Measurements from ENCODE around the gene FITM1. TPM values are rescaled to one million over a fixed set of nuclear protein-coding genes. Genes with fewer than 3 reads are reported as not detected.

FITM1 gene
- total and polyA plus RNA-seq, 4 experiments from 2014 or later: 0.69 to 4.2 (median 2.0) TPM

DNA sequence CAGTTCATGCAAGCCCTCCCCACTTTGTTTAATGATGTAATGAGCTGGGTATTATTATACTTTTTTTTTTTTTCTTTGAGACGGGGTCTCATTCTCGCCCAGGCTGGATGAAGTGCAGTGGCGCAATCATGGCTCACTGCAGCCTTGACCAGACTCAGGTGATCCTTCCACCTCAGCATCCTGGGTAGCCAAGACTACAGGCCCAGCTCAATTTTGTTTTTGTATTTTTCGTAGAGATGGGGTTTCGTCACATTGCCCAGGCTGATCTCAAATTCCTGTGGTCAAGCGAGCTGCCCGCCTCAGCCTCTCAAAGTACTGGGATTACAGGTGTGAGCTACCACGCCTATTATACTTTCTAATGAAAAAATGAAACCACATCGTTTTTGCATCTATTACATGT, 20.4 kb upstream of the FITM1 start:
- intact Hi-C loops (cut with micrococcal nuclease): loop anchor here (10.0 kb wide), 1 partner anchor 645 kb away; the partner anchor contains the start of gene NGDN

DNA sequence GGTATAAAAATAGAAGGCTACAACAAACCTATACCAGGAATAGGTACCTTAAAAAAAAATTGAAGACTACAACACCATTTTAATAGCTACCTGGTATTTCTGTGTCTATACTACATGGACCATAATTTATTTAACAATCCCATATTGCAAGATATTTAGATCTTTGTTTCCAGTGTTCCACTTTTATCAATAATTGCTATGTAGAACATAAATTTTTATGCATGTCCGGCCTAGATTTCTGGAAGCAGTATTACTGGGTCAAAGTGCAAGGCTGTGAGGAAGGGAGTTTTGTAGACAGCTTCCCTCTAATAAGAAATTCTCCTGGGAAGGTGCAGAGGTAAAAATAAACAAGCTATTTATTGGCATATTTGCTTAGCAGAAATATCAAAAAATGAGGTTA, 19.9 kb upstream of the FITM1 start:
- peaks cover 11 to 36% (median 17%) of the 10 kb centered on the region in 4 donors for H3K4me1 Mint-ChIP-seq
- no peaks in the 10 kb centered on the region for H3K27me3 Mint-ChIP-seq
- intact Hi-C loops (cut with micrococcal nuclease): loop anchor here (10.0 kb wide), 1 partner anchor 646 kb away; the partner anchor contains the start of gene NGDN
- H3K36me3 Mint-ChIP-seq: peaks cover 0 to 15% of the 10 kb centered on the region in 2 donors
- peaks cover 22% of the 10 kb centered on the region for H3K4me1 ChIP-seq (ENCODE audit: insufficient read depth, low read length)
- H3K36me3 ChIP-seq (ENCODE audit: insufficient read depth, low read length): no peaks in the 10 kb centered on the region
- peak overlapping the region in 2 of 7 donors; percentile 16 to 70 for H3K27ac Mint-ChIP-seq
- peaks cover 0 to 2% (median 0%) of the 10 kb centered on the region in 8 donors for H3K9me3 Mint-ChIP-seq
- ChIA-PET POLR2A (ENCODE audit: partially characterized antibody) (interaction anchor here (1.0 to 8.4 kb wide), 12 partner anchors 17 to 125 kb away, joined by 3 to 137 read pairs (median 6); partner anchors contain the start of genes CARMIL3, EMC9, IRF9 and PCK2), CTCF (ENCODE audit: partially characterized antibody) (interaction anchor here (0.6 to 11.5 kb wide), 14 partner anchors 15 to 327 kb away, joined by 3 to 412 read pairs (median 12); partner anchors contain the start of genes CARMIL3, EMC9, IRF9 and PCK2)
- no peak overlapping the region for H3K27ac ChIP-seq (ENCODE audit: low read depth, low read length)
- no peaks in the 10 kb centered on the region for H3K9me3 ChIP-seq (ENCODE audit: control insufficient read depth in 1 of 2, low read length in 2 of 2)
- H3K4me3 Mint-ChIP-seq: no peak overlapping the region
- H3K27me3 ChIP-seq (ENCODE audit: insufficient read depth, low read length): no peaks in the 10 kb centered on the region
- no peak for DNase-seq
- H3K4me3 ChIP-seq (ENCODE audit: low read length in 2 of 2): no peak overlapping the region

More for the DNA sequence above, 20.4 kb upstream of the FITM1 start:
- Histone ChIP-seq H3K27ac (ENCODE audit: low read depth, low read length) (no peak overlapping the region), H3K9me3 (ENCODE audit: control insufficient read depth in 1 of 2, low read length in 2 of 2) (no peaks in the 10 kb centered on the region), H3K36me3 (ENCODE audit: insufficient read depth, low read length) (no peaks in the 10 kb centered on the region), H3K27me3 (ENCODE audit: insufficient read depth, low read length) (no peaks in the 10 kb centered on the region), H3K4me1 (ENCODE audit: insufficient read depth, low read length) (peaks cover 21% of the 10 kb centered on the region), H3K4me3 (ENCODE audit: low read length in 2 of 2) (no peak overlapping the region)
- Mint-ChIP-seq H3K9me3 (peaks cover 0 to 2% (median 0%) of the 10 kb centered on the region in 8 donors), H3K4me3 (no peak overlapping the region), H3K27me3 (no peaks in the 10 kb centered on the region), H3K36me3 (peaks cover 2 to 10% of the 10 kb centered on the region in 2 donors), H3K4me1 (peaks cover 7 to 31% (median 13%) of the 10 kb centered on the region in 4 donors), H3K27ac (no peak overlapping the region)
- ChIA-PET POLR2A (ENCODE audit: partially characterized antibody) (interaction anchor here (1.0 to 8.4 kb wide), 12 partner anchors 17 to 126 kb away, joined by 3 to 137 read pairs (median 6); partner anchors contain the start of genes CARMIL3, EMC9, IRF9 and PCK2), CTCF (ENCODE audit: partially characterized antibody) (interaction anchor here (0.6 to 11.5 kb wide), 21 partner anchors 8 to 327 kb away, joined by 3 to 412 read pairs (median 8); partner anchors contain the start of genes CARMIL3, DHRS4L2, EMC9 and IRF9)
- DNase-seq: no peak

DNA sequence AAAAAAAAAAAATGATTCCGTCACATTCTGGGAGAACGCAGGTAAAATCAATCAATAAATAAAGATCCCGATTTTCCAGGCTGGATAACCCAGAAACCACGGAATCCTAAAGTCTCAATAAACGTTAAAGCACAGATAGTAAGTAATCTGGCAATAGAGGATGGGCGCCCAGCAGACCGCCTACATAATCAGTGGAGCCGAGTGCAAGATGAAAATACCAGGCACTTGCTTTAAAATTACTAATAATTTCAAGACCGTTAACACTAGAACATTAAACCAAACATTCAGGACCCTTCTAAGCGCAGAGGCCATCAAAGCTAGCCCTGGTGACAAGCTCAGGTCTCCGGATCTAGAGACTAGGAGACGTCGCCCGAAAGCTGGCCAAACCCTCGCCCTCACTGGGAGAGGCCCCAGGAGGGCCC, 17.1 kb upstream of the FITM1 start:
- Histone ChIP-seq H3K4me3 (ENCODE audit: low read length in 2 of 2) (peak overlapping the region; percentile 97), H3K9me3 (ENCODE audit: control insufficient read depth in 1 of 2, low read length in 2 of 2) (no peaks in the 10 kb centered on the region), H3K27ac (ENCODE audit: low read depth, low read length) (peak overlapping the region; percentile 98), H3K36me3 (ENCODE audit: insufficient read depth, low read length) (peaks cover 13% of the 10 kb centered on the region), H3K27me3 (ENCODE audit: insufficient read depth, low read length) (no peaks in the 10 kb centered on the region), H3K4me1 (ENCODE audit: insufficient read depth, low read length) (peaks cover 41% of the 10 kb centered on the region)
- intact Hi-C loops (cut with micrococcal nuclease): loop anchor here (10.0 kb wide), 1 partner anchor 649 kb away; the partner anchor contains the start of gene NGDN
- no peak for DNase-seq
- Mint-ChIP-seq H3K27me3 (no peaks in the 10 kb centered on the region), H3K4me3 (peak overlapping the region; percentile 95 to 99 (median 98)), H3K27ac (peak overlapping the region; percentile 98 to 100 (median 99)), H3K4me1 (peaks cover 22 to 45% (median 33%) of the 10 kb centered on the region in 4 donors), H3K9me3 (peaks cover 0 to 2% (median 0%) of the 10 kb centered on the region in 8 donors), H3K36me3 (peaks cover 15 to 36% of the 10 kb centered on the region in 2 donors)
- ChIA-PET CTCF (ENCODE audit: partially characterized antibody) (interaction anchor here (0.7 to 5.4 kb wide), 13 partner anchors 10 to 318 kb away, joined by 3 to 43 read pairs (median 6); partner anchors contain the start of genes IRF9, MDP1, PCK2 and PSME1), POLR2A (ENCODE audit: partially characterized antibody) (interaction anchor here (0.8 to 9.6 kb wide), 30 partner anchors 8 to 827 kb away, joined by 3 to 347 read pairs (median 12); partner anchors contain the start of genes CARMIL3, CBLN3, CHMP4A and CIDEB)

DNA sequence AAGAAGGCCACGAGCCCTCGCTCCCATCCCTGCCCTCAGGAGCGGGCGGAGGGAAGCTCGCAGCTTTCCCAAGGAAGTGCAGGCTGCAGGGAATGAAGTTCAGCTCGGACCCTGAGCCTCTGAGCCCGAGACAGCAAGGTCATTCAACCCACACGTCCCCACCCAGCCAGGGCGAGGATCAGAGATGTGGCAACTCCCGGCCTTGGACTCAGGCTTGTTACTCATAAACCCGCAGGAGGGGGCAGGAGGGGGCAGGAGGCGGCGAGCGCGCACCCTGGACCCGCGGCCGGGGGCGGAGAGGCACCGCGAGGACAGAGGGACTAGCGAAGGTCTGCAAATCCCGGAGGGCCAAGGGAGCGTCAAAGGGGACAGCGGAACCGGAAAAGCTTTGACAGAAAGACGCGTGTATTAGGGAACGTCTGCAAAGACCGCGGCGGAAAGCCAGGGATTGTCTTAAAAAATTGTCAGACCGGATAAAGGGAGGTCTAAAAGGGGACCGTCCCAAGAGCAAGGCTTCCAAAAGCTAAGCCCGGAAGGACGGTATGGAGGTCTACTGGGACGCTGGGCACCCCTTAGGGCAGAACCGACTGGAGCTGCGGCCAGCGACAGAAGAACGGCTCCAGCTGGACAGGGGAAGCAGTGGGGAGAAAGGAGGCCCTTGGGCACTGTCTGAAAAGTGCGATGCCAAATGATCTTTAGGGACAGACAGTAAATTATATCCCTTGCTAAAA, 16.5 kb upstream of the FITM1 start:
- H3K27me3 Mint-ChIP-seq: no peaks in the 10 kb centered on the region
- H3K4me1 Mint-ChIP-seq: peaks cover 19 to 45% (median 29%) of the 10 kb centered on the region in 4 donors
- H3K36me3 Mint-ChIP-seq: peaks cover 21 to 42% of the 10 kb centered on the region in 2 donors

DNA sequence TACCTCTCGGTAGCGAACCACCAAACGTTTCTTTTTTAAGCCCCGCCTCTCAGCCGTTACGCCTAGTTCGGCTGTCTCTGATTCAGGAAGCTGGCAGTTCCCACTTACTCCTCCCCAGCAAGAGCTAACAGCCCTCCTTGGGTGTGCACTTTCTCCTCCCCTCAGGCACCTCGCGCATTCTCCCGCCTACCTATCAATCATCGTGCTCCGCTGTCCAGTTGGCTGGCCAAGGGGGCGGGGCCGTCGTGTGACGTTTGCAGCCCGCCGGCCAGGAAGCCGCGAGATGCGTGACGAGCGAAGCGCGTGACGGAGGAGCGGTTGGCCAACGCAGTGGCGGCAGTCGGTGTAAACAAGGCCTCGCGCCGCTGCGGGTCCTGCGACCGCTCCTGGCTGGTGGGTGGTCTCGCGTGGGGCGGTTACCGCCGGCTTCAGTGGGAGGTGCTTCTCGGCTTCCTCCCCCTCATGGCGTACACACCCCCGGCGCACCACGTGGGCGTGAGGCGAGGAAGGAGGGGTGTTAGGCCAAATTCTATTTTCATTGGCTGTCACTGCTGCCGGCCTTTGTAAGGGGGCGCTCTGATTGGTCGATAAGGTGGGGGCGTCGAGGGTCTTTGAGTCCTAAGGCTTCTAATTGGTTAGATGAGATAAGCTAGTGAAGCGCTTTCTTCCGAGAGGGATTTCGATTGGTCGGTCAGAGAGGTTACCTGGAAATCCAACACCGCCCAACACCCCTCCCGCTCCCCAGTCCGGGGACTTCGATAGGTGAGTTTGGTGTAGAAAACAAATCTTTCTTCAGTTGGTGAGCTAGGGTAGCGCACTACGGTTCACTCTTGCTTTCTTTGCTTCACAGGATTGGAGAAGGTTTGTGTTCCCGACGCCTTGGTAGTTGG, 15.7 kb upstream of the FITM1 start, which contains the start of the genes DCAF11 and NRL:
TSS of gene DCAF11 (plus strand) at position 246 of the 890 bp plus-strand sequence. CDS start 818 bp downstream, outside the sequence.
TSS of gene NRL (minus strand) at position 418 of the 890 bp plus-strand sequence. CDS start 32,101 bp downstream, outside the sequence.
- Mint-ChIP-seq H3K9me3 (peaks cover 0 to 2% (median 0%) of the 10 kb centered on the region in 8 donors), H3K4me1 (peaks cover 19 to 44% (median 30%) of the 10 kb centered on the region in 4 donors), H3K36me3 (peaks cover 29 to 50% of the 10 kb centered on the region in 2 donors), H3K27ac (peak within 1 kb of the TSS; percentile 98 to 100 (median 99)), H3K27me3 (no peaks in the 10 kb centered on the region), H3K4me3 (peak within 1 kb of the TSS; percentile 95 to 99 (median 98))
- Histone ChIP-seq H3K4me1 (ENCODE audit: insufficient read depth, low read length) (peaks cover 29% of the 10 kb centered on the region), H3K27me3 (ENCODE audit: insufficient read depth, low read length) (no peaks in the 10 kb centered on the region), H3K27ac (ENCODE audit: low read depth, low read length) (peak within 1 kb of the TSS; percentile 98), H3K4me3 (ENCODE audit: low read length in 2 of 2) (peak within 1 kb of the TSS; percentile 97 to 98), H3K9me3 (ENCODE audit: control insufficient read depth in 1 of 2, low read length in 2 of 2) (no peaks in the 10 kb centered on the region), H3K36me3 (ENCODE audit: insufficient read depth, low read length) (peaks cover 27% of the 10 kb centered on the region)
- ChIA-PET POLR2A (ENCODE audit: partially characterized antibody) (interaction anchor here (0.6 to 9.6 kb wide), 49 partner anchors 9 to 828 kb away, joined by 3 to 347 read pairs (median 5); partner anchors contain the start of genes CARMIL3, CBLN3, CHMP4A and CIDEB), CTCF (ENCODE audit: partially characterized antibody) (interaction anchor here (0.9 to 5.4 kb wide), 17 partner anchors 18 to 317 kb away, joined by 3 to 43 read pairs (median 6); partner anchors contain the start of genes EMC9, IRF9, MDP1 and PCK2)
- intact Hi-C loops (cut with micrococcal nuclease): loop anchor here (1.0 to 10.0 kb wide), 12 partner anchors 20 to 650 kb away; partner anchors contain the start of genes CHMP4A, DHRS1, EMC9 and GMPR2
- DNase-seq: peak; percentile 100

More for the DNA sequence above, 16.5 kb upstream of the FITM1 start:
- H3K36me3 ChIP-seq (ENCODE audit: insufficient read depth, low read length): peaks cover 19% of the 10 kb centered on the region
- H3K27ac ChIP-seq (ENCODE audit: low read depth, low read length): peak overlapping the region; percentile 98
- Mint-ChIP-seq H3K4me3 (peak overlapping the region; percentile 95 to 99 (median 98)), H3K27ac (peak overlapping the region; percentile 98 to 100 (median 99)), H3K9me3 (peaks cover 0 to 2% (median 0%) of the 10 kb centered on the region in 8 donors)
- intact Hi-C loops (cut with micrococcal nuclease): loop anchor here (1.0 to 10.0 kb wide), 12 partner anchors 20 to 649 kb away; partner anchors contain the start of genes CHMP4A, DHRS1, EMC9 and GMPR2
- peak overlapping the region; percentile 97 for H3K4me3 ChIP-seq (ENCODE audit: low read length in 2 of 2)
- H3K9me3 ChIP-seq (ENCODE audit: control insufficient read depth in 1 of 2, low read length in 2 of 2): no peaks in the 10 kb centered on the region
- no peaks in the 10 kb centered on the region for H3K27me3 ChIP-seq (ENCODE audit: insufficient read depth, low read length)
- peak in 4 of 5 donors; percentile 86 to 91 (median 88) for DNase-seq
- ChIA-PET CTCF (ENCODE audit: partially characterized antibody) (interaction anchor here (0.7 to 5.4 kb wide), 19 partner anchors 10 to 318 kb away, joined by 3 to 43 read pairs (median 6); partner anchors contain the start of genes EMC9, IRF9, MDP1 and PCK2), POLR2A (ENCODE audit: partially characterized antibody) (interaction anchor here (0.8 to 9.6 kb wide), 44 partner anchors 9 to 828 kb away, joined by 3 to 347 read pairs (median 5); partner anchors contain the start of genes CARMIL3, CBLN3, CHMP4A and CIDEB)
- peaks cover 35% of the 10 kb centered on the region for H3K4me1 ChIP-seq (ENCODE audit: insufficient read depth, low read length)

All from CD4-positive, alpha-beta memory T cell (primary cell).